ENCODE data around the gene CCDC27. TPM values are rescaled to one million over a fixed set of nuclear protein-coding genes. Genes with fewer than 3 reads are reported as not detected.
"Not testable (repeated sequence)": the region's sequence is repeated elsewhere in the genome, so short reads cannot be mapped to it uniquely, and the experiment has no call there.

Gene CCDC27
- total RNA-seq, 1 experiment from 2014 or later, result not detected

GRCh38 chr1:3722846-3723245, 29.4 kb upstream of the CCDC27 start:
- BruUV-seq (replicated peaks), result no TSS peak
- no peaks in the 10 kb centered on the region for H3K9me3 ChIP-seq (ENCODE audit: insufficient read depth, low read depth)
- POLR2A ChIA-PET (ENCODE audit: unreplicated experiment), result no interaction called here

GRCh38 chr1:3724416-3725030, 27.7 kb upstream of the CCDC27 start:
- H3K27ac ChIP-seq; H3F3A ChIP-seq (ENCODE audit: insufficient read depth, low read depth); H3K4me2 ChIP-seq; H3K27me3 ChIP-seq (ENCODE audit: insufficient read depth, low read depth); H2AFZ ChIP-seq; H3K79me2 ChIP-seq (ENCODE audit: low read depth); H3K36me3 ChIP-seq (ENCODE audit: low read depth); POLR2A ChIA-PET (ENCODE audit: unreplicated experiment); H4K20me1 ChIP-seq (ENCODE audit: insufficient read depth); H3K4me1 ChIP-seq (replicated peaks; ENCODE audit: insufficient read depth); H3K4me3 ChIP-seq; H3K9me2 ChIP-seq (ENCODE audit: insufficient read depth); H3K9me3 ChIP-seq (ENCODE audit: insufficient read depth, low read depth); BruUV-seq (replicated peaks): not testable (repeated sequence)
- CTCF ChIA-PET, result interaction anchor here (0.6 to 1.4 kb wide), 7 partner anchors 29 to 271 kb away, joined by 3 to 10 read pairs (median 3); no protein-coding TSS in a partner anchor
- TF ChIP-seq CTCF (conservative IDR thresholded peaks at IDR 0.05), result peak; percentile 98
- intact Hi-C loops (cut with micrococcal nuclease; ENCODE audit: unreplicated experiment), result loop anchor here (1.0 to 2.0 kb wide), 3 partner anchors 28 to 271 kb away; partner anchors contain the start of gene TPRG1L
- DNase-seq, result peak; percentile 37 to 66

More at GRCh38 chr1:3722846-3723245, 29.4 kb upstream of the CCDC27 start:
- Histone ChIP-seq H2AFZ (no peak overlapping the region), H3K27ac (no peak overlapping the region), H3F3A (ENCODE audit: insufficient read depth, low read depth) (no peaks in the 10 kb centered on the region), H3K27me3 (ENCODE audit: insufficient read depth, low read depth) (0 out of 2 replicates have a peak, but pooled peaks cover 11% of the 10 kb centered on the region), H3K4me2 (no peak overlapping the region), H3K4me1 (replicated peaks; ENCODE audit: insufficient read depth) (no peaks in the 10 kb centered on the region), H3K36me3 (ENCODE audit: low read depth) (no peaks in the 10 kb centered on the region), H4K20me1 (ENCODE audit: insufficient read depth) (no peaks in the 10 kb centered on the region), H3K9me2 (ENCODE audit: insufficient read depth) (no peaks in the 10 kb centered on the region), H3K79me2 (ENCODE audit: low read depth) (no peaks in the 10 kb centered on the region), H3K4me3 (no peak overlapping the region)
- TF ChIP-seq CTCF (conservative IDR thresholded peaks at IDR 0.05), result no peak
- no peak for TF ChIP-seq EZH2 (IDR thresholded peaks at IDR 0.05; ENCODE audit: low read depth)
- intact Hi-C loops (cut with micrococcal nuclease; ENCODE audit: unreplicated experiment), result no loop called here
- no peak for DNase-seq
- CTCF ChIA-PET, result no interaction called here

- H3K27me3 ChIP-seq (ENCODE audit: insufficient read depth, low read depth), result 0 out of 2 replicates have a peak, but pooled peaks cover 6% of the 10 kb centered on the region
- no peaks in the 10 kb centered on the region for H3K9me3 ChIP-seq (ENCODE audit: insufficient read depth, low read depth)
- no peaks in the 10 kb centered on the region for H3K9me2 ChIP-seq (ENCODE audit: insufficient read depth)
- intact Hi-C loops (cut with micrococcal nuclease; ENCODE audit: unreplicated experiment), result loop anchor here (2.0 kb wide), 1 partner anchor 101 kb away; the partner anchor contains the start of gene TPRG1L
- no peaks in the 10 kb centered on the region for H3K4me1 ChIP-seq (replicated peaks; ENCODE audit: insufficient read depth)
- no peak overlapping the region for H3K4me3 ChIP-seq
- DNase-seq, result no peak
- H3F3A ChIP-seq (ENCODE audit: insufficient read depth, low read depth), result no peaks in the 10 kb centered on the region
- no peak overlapping the region for H2AFZ ChIP-seq
- H3K4me2 ChIP-seq, result no peak overlapping the region
- POLR2A ChIA-PET (ENCODE audit: unreplicated experiment), result no interaction called here
- H3K36me3 ChIP-seq (ENCODE audit: low read depth), result no peaks in the 10 kb centered on the region
- CTCF ChIA-PET, result interaction anchor here (1.4 kb wide), 1 partner anchor 30 kb away, joined by 10 read pairs; no protein-coding TSS in a partner anchor
- no TSS peak for BruUV-seq (replicated peaks)
- no peak for TF ChIP-seq CTCF (conservative IDR thresholded peaks at IDR 0.05)
- TF ChIP-seq EZH2 (IDR thresholded peaks at IDR 0.05; ENCODE audit: low read depth), result no peak
- H4K20me1 ChIP-seq (ENCODE audit: insufficient read depth), result no peaks in the 10 kb centered on the region
- no peaks in the 10 kb centered on the region for H3K79me2 ChIP-seq (ENCODE audit: low read depth)
- no peak overlapping the region for H3K27ac ChIP-seq
These were observed 26.9 kb upstream of the CCDC27 start for GRCh38 chr1:3725366-3725765.

Data from PC-9 (cell line).